ENCODE results near the gene VTN. TPM values are rescaled to one million over a fixed set of nuclear protein-coding genes. Genes with fewer than 3 reads are reported as not detected.

VTN gene
- total and polyA plus RNA-seq, 2 donors (not counting 3 experiments of a cell fraction or from before 2014, with no cell fraction given): 1.1 TPM; not detected in 1

DNA sequence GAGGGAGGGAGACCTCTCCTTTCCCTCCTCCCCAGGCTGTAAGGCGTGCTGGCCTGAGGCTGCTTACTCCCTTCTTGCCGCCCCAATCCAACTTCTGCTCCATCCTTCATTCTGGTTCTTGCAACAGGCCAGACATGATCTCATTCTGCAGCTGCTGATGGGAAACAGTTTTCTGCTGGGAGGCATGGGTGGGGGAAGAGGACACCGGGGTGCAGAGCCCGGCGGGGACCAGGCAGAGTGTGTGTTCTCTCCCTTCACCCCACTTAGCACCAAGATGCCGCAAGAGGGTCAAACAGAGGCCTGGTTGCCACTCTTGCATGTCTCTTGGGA, 2.8 kb upstream of the VTN start:
- no peaks in the 10 kb centered on the region for H3K79me2 ChIP-seq (ENCODE audit: control insufficient read depth, insufficient read depth, low read length)
- H3K27me3 ChIP-seq (ENCODE audit: control insufficient read depth in 2 of 2, insufficient read depth in 2 of 2, low read length in 2 of 2): no peaks in the 10 kb centered on the region
- H3K4me3 ChIP-seq (replicated peaks in 1 of 3; ENCODE audit: insufficient read depth in 1 of 3, low read depth in 1 of 3, low read length in 3 of 3): no peak overlapping the region
- TSS peak; percentile 16 for BruUV-seq (replicated peaks)
- no peak overlapping the region for H3K27ac ChIP-seq (ENCODE audit: insufficient read depth, low read depth, low read length)
- H3K4me1 ChIP-seq (ENCODE audit: control insufficient read depth, extremely low read depth, insufficient read depth, low read length): peaks cover 13% of the 10 kb centered on the region
- H3K9me3 ChIP-seq (replicated peaks; ENCODE audit: control insufficient read depth, insufficient read depth, low read length): no peaks in the 10 kb centered on the region
- CTCF ChIA-PET: interaction anchor here (6.7 kb wide), 1 partner anchor 43 kb away, joined by 36 read pairs; no protein-coding TSS in a partner anchor
- dilution Hi-C loops (cut with MboI; ENCODE audit: extremely low pct_ligation_motif_present, low sequenced_read_pairs): no loop called here
- TF ChIP-seq, protein P1, sequence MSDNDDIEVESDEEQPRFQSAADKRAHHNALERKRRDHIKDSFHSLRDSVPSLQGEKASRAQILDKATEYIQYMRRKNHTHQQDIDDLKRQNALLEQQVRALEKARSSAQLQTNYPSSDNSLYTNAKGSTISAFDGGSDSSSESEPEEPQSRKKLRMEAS (IDR thresholded peaks at IDR 0.05; ENCODE audit: insufficient read depth, insufficient read length): no peak
- TF ChIP-seq FOS (IDR thresholded peaks at IDR 0.05; ENCODE audit: borderline replicate concordance, insufficient read depth, low read length) (no peak), POLR2A (IDR thresholded peaks at IDR 0.05; ENCODE audit: low read depth, low read length) (no peak), GATA2 (IDR thresholded peaks at IDR 0.05; ENCODE audit: insufficient read depth, insufficient read length, low read depth, low read length) (no peak), MYC (IDR thresholded peaks at IDR 0.05; ENCODE audit: low read depth, low read length) (no peak), JUN (IDR thresholded peaks at IDR 0.05; ENCODE audit: borderline replicate concordance, insufficient read depth, insufficient read length, low read depth) (no peak), EZH2 (IDR thresholded peaks at IDR 0.05; ENCODE audit: borderline replicate concordance, low read depth, low read length, severe bottlenecking) (no peak), POLR2AphosphoS5 (IDR thresholded peaks at IDR 0.05; ENCODE audit: insufficient read depth, low read depth, low read length) (no peak)
- TF ChIP-seq, protein P2, sequence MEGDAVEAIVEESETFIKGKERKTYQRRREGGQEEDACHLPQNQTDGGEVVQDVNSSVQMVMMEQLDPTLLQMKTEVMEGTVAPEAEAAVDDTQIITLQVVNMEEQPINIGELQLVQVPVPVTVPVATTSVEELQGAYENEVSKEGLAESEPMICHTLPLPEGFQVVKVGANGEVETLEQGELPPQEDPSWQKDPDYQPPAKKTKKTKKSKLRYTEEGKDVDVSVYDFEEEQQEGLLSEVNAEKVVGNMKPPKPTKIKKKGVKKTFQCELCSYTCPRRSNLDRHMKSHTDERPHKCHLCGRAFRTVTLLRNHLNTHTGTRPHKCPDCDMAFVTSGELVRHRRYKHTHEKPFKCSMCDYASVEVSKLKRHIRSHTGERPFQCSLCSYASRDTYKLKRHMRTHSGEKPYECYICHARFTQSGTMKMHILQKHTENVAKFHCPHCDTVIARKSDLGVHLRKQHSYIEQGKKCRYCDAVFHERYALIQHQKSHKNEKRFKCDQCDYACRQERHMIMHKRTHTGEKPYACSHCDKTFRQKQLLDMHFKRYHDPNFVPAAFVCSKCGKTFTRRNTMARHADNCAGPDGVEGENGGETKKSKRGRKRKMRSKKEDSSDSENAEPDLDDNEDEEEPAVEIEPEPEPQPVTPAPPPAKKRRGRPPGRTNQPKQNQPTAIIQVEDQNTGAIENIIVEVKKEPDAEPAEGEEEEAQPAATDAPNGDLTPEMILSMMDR (IDR thresholded peaks at IDR 0.05; ENCODE audit: extremely low read depth in 1 of 2, insufficient read depth in 1 of 2, low read depth in 1 of 2, low read length in 2 of 2): no peak
- H4K20me1 ChIP-seq (replicated peaks; ENCODE audit: control insufficient read depth, extremely low read depth, insufficient read depth, low read length): no peaks in the 10 kb centered on the region
- DNase-seq (ENCODE audit: low read depth, low spot score) (no peak), FAIRE-seq (no peak)
- H2AFZ ChIP-seq (ENCODE audit: low read depth, low read length): no peak overlapping the region
- no peak overlapping the region for H3K4me2 ChIP-seq (ENCODE audit: insufficient read depth, low read length)
- no peaks in the 10 kb centered on the region for H3K9me1 ChIP-seq (replicated peaks; ENCODE audit: control insufficient read depth, extremely low read depth, insufficient read depth, low read length)
- POLR2A ChIA-PET: no interaction called here
- no peak overlapping the region for H3K9ac ChIP-seq (replicated peaks; ENCODE audit: extremely low read depth, insufficient read depth, low read length)
- intact Hi-C loops (cut with micrococcal nuclease): no loop called here
- H3K36me3 ChIP-seq (ENCODE audit: control insufficient read depth in 2 of 2, extremely low read depth in 1 of 2, insufficient read depth in 2 of 2, low read length in 2 of 2): no peaks in the 10 kb centered on the region

Measured in endothelial cell of umbilical vein (primary cell).